ENCODE data around the gene PIWIL4. TPM values are rescaled to one million over a fixed set of nuclear protein-coding genes. Genes with fewer than 3 reads are reported as not detected.

The PIWIL4 gene
- total and polyA plus RNA-seq, 10 donors = 3.5 to 10.3 (median 5.0) TPM

DNA sequence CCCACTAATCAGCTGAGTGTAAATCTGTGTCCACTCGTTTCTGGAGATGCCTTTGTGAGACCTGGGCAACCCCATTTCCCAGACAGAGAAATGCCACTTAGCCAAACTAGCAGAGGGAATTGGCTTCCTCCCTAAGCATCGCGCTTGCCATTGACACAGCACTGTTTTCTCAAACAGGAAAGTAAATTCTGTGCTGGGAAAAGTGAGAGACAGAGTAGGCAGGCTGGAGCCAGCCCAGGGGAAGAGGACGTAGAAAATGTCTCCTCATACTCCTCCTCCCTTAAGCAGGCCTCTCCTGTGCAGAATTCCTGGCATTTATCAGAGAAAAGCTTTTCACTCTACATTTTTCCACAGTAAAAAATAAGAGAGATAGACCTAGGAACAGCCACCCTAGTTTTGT lies 101.9 kb downstream of the PIWIL4 start:
- 53 to 70% (median 67%) methylated on average over 4 of the region's 4 CpGs for WGBS, 5 donors
- Histone ChIP-seq H3K27ac (no peak overlapping the region), H3K4me3 (no peak overlapping the region), H3K9me3 (peaks cover 0 to 13% (median 0%) of the 10 kb centered on the region in 8 donors), H3K27me3 (replicated peaks in 1 of 7) (no peaks in the 10 kb centered on the region), H3K36me3 (no peaks in the 10 kb centered on the region), H3K4me1 (no peaks in the 10 kb centered on the region)
- DNase-seq = no peak
- no peak for TF ChIP-seq POLR2AphosphoS5 (IDR thresholded peaks at IDR 0.05)
- no peak for TF ChIP-seq POLR2A (IDR thresholded peaks at IDR 0.05)
- TF ChIP-seq, protein P1, sequence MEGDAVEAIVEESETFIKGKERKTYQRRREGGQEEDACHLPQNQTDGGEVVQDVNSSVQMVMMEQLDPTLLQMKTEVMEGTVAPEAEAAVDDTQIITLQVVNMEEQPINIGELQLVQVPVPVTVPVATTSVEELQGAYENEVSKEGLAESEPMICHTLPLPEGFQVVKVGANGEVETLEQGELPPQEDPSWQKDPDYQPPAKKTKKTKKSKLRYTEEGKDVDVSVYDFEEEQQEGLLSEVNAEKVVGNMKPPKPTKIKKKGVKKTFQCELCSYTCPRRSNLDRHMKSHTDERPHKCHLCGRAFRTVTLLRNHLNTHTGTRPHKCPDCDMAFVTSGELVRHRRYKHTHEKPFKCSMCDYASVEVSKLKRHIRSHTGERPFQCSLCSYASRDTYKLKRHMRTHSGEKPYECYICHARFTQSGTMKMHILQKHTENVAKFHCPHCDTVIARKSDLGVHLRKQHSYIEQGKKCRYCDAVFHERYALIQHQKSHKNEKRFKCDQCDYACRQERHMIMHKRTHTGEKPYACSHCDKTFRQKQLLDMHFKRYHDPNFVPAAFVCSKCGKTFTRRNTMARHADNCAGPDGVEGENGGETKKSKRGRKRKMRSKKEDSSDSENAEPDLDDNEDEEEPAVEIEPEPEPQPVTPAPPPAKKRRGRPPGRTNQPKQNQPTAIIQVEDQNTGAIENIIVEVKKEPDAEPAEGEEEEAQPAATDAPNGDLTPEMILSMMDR (IDR thresholded peaks at IDR 0.05 in 8 of 11, conservative IDR thresholded peaks at IDR 0.05 in 3 of 11) = no peak
- intact Hi-C loops (cut with DNase I; ENCODE audit: low total_unique reads) = no loop called here

Other genes starting within 250 kb of the PIWIL4 start
- under 1 TPM in 6 of 7 donors, not detected in 1; 0.09 to 0.66 (median 0.19) TPM for gene GPR83, start 165.9 kb upstream of the PIWIL4 start, total RNA-seq
- under 1 TPM; 0.06 to 0.19 (median 0.15) TPM for gene GPR83, start 165.9 kb upstream of the PIWIL4 start, polyA plus RNA-seq
- gene MRE11, start 73.5 kb upstream of the PIWIL4 start, total RNA-seq = 10 to 100 TPM; 20.0 to 36.2 (median 29.5) TPM
- 1 to 10 TPM; 5.3 to 7.1 (median 6.7) TPM for gene MRE11, start 73.5 kb upstream of the PIWIL4 start, polyA plus RNA-seq
- gene ANKRD49, start 73.4 kb upstream of the PIWIL4 start, total RNA-seq = 10 to 100 TPM; 18.8 to 40.5 (median 24.1) TPM
- 10 to 100 TPM; 27.0 to 46.5 (median 30.6) TPM for gene ANKRD49, start 73.4 kb upstream of the PIWIL4 start, polyA plus RNA-seq
- gene C11orf97, start 54.9 kb upstream of the PIWIL4 start, total RNA-seq = not detected
- under 1 TPM in 1 of 3 donors, not detected in 2; 0.11 TPM for gene C11orf97, start 54.9 kb upstream of the PIWIL4 start, polyA plus RNA-seq
- gene FUT4, start 23.4 kb upstream of the PIWIL4 start, total RNA-seq = 10 to 100 TPM in 3 of 7 donors, 1 to 10 TPM in 4; 8.9 to 12.8 (median 10.0) TPM
- gene FUT4, start 23.4 kb upstream of the PIWIL4 start, polyA plus RNA-seq = 1 to 10 TPM; 1.6 to 2.4 (median 2.0) TPM
- gene AMOTL1, start 201.0 kb downstream of the PIWIL4 start, total RNA-seq = 10 to 100 TPM; 24.8 to 43.9 (median 32.3) TPM
- gene AMOTL1, start 201.0 kb downstream of the PIWIL4 start, polyA plus RNA-seq = 1 to 10 TPM; 1.4 to 4.8 (median 1.6) TPM

Measured in spleen (tissue), 11 donors.